ENCODE results near the gene SPIB. TPM values are rescaled to one million over a fixed set of nuclear protein-coding genes. Genes with fewer than 3 reads are reported as not detected.
A peak's percentile ranks its signal among the peaks of the same experiment; 100 is the strongest.
"Not testable (repeated sequence)": the region's sequence is repeated elsewhere in the genome, so short reads cannot be mapped to it uniquely, and the experiment has no call there.

Gene SPIB
- total and polyA plus RNA-seq, 4 donors, result 0.06 to 0.47 (median 0.37) TPM

GRCh38 chr19:50464348-50464747 is 45.6 kb downstream of the SPIB start:
- WGBS (ENCODE audit: insufficient coverage), result 92% methylated on average over 19 of the region's 19 CpGs
- peaks cover 12% of the 10 kb centered on the region for H3K4me1 ChIP-seq (ENCODE audit: control insufficient read depth, insufficient read depth, low read length)
- peaks cover 3% of the 10 kb centered on the region for H3K27me3 ChIP-seq (ENCODE audit: control insufficient read depth, insufficient read depth, low read length)

GRCh38 chr19:50465000-50465399 is 46.3 kb downstream of the SPIB start:
- Histone ChIP-seq H3K27ac (ENCODE audit: low read depth, low read length) (no peak overlapping the region), H3K9me3 (ENCODE audit: control insufficient read depth, insufficient read depth, low read length) (no peaks in the 10 kb centered on the region), H3K27me3 (ENCODE audit: control insufficient read depth, insufficient read depth, low read length) (peaks cover 1% of the 10 kb centered on the region), H3K4me3 (ENCODE audit: low read depth, low read length) (no peak overlapping the region), H3K36me3 (ENCODE audit: control insufficient read depth, insufficient read depth, low read length) (peaks cover 9% of the 10 kb centered on the region), H3K4me1 (ENCODE audit: control insufficient read depth, insufficient read depth, low read length) (peaks cover 12% of the 10 kb centered on the region)
- 91% methylated on average over 13 of the region's 13 CpGs for WGBS (ENCODE audit: insufficient coverage)
- no peak for DNase-seq (ENCODE audit: low read depth in 4 of 6, low spot score in 6 of 6)

More at GRCh38 chr19:50464348-50464747, 45.6 kb downstream of the SPIB start:
- Histone ChIP-seq H3K4me3 (ENCODE audit: low read depth, low read length) (no peak overlapping the region), H3K27ac (ENCODE audit: low read depth, low read length) (no peak overlapping the region), H3K9me3 (ENCODE audit: control insufficient read depth, insufficient read depth, low read length) (no peaks in the 10 kb centered on the region), H3K36me3 (ENCODE audit: control insufficient read depth, insufficient read depth, low read length) (peaks cover 9% of the 10 kb centered on the region)
- DNase-seq (ENCODE audit: low read depth in 4 of 6, low spot score in 6 of 6), result no peak

DNA sequence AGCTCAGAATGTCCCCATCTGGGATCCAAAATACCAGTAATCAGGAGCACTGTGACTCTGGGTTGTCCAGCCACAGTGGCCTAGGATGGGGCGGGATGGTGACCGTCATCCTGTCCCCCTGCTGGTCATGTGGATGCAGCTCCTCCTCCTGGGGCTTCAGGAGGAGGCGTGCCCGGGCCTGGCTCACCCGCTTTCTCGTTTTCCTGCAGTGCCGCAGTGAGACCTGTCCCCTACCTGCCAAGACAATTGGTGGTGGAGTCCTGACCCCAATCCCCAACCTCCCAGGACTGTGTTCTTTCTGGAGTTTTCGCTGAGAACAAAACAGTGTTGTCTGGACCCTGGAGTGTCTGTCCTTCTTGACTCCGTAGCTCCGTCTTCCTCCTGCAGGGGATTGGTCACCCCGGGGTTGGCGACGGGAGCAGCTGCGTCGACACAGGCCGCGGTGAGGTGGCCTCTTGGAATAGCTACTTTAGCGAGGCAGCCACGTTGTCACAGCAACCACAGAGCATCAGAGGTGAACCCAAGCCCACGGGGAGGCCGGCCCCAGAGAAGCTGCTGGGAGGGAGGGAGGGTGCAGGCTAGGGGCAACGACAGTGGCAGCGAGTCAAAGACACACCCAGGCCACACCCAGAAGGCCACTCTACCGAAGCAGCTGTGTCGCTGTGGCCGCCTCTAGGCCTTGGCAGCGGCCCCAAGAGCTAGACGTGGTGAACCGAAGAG is 47.4 kb downstream of the SPIB start:
- no peaks in the 10 kb centered on the region for H3K9me3 ChIP-seq (ENCODE audit: control insufficient read depth, insufficient read depth, low read length)
- H3K4me3 ChIP-seq (ENCODE audit: low read depth, low read length), result no peak overlapping the region
- H3K4me1 ChIP-seq (ENCODE audit: control insufficient read depth, insufficient read depth, low read length), result peaks cover 12% of the 10 kb centered on the region
- H3K27ac ChIP-seq (ENCODE audit: low read depth, low read length), result no peak overlapping the region
- DNase-seq (ENCODE audit: low read depth in 4 of 6, low spot score in 6 of 6), result peak in 1 of 6 donors; percentile 31
- H3K27me3 ChIP-seq (ENCODE audit: control insufficient read depth, insufficient read depth, low read length), result no peaks in the 10 kb centered on the region
- 25% methylated on average over 26 of the region's 29 CpGs for WGBS (ENCODE audit: insufficient coverage)
- peaks cover 9% of the 10 kb centered on the region for H3K36me3 ChIP-seq (ENCODE audit: control insufficient read depth, insufficient read depth, low read length)

GRCh38 chr19:50466706-50467039 is 47.9 kb downstream of the SPIB start:
- peaks cover 12% of the 10 kb centered on the region for H3K4me1 ChIP-seq (ENCODE audit: control insufficient read depth, insufficient read depth, low read length)
- WGBS (ENCODE audit: insufficient coverage), result 59% methylated on average over 4 of the region's 11 CpGs

GRCh38 chr19:50467566-50467965 is 48.8 kb downstream of the SPIB start:
- no peak overlapping the region for H3K27ac ChIP-seq (ENCODE audit: low read depth, low read length)
- H3K4me1 ChIP-seq (ENCODE audit: control insufficient read depth, insufficient read depth, low read length), result peaks cover 12% of the 10 kb centered on the region
- no peak overlapping the region for H3K4me3 ChIP-seq (ENCODE audit: low read depth, low read length)
- DNase-seq (ENCODE audit: low read depth in 4 of 6, low spot score in 6 of 6), result no peak
- 77% methylated on average over 18 of the region's 18 CpGs for WGBS (ENCODE audit: insufficient coverage)
- H3K9me3 ChIP-seq (ENCODE audit: control insufficient read depth, insufficient read depth, low read length), result no peaks in the 10 kb centered on the region
- H3K27me3 ChIP-seq (ENCODE audit: control insufficient read depth, insufficient read depth, low read length), result no peaks in the 10 kb centered on the region
- peaks cover 9% of the 10 kb centered on the region for H3K36me3 ChIP-seq (ENCODE audit: control insufficient read depth, insufficient read depth, low read length)

More at GRCh38 chr19:50466706-50467039, 47.9 kb downstream of the SPIB start:
- H3K9me3 ChIP-seq (ENCODE audit: control insufficient read depth, insufficient read depth, low read length), result no peaks in the 10 kb centered on the region
- no peak overlapping the region for H3K27ac ChIP-seq (ENCODE audit: low read depth, low read length)
- no peaks in the 10 kb centered on the region for H3K27me3 ChIP-seq (ENCODE audit: control insufficient read depth, insufficient read depth, low read length)
- DNase-seq (ENCODE audit: low read depth in 4 of 6, low spot score in 6 of 6), result no peak
- H3K36me3 ChIP-seq (ENCODE audit: control insufficient read depth, insufficient read depth, low read length), result peaks cover 9% of the 10 kb centered on the region
- no peak overlapping the region for H3K4me3 ChIP-seq (ENCODE audit: low read depth, low read length)

- peaks cover 9% of the 10 kb centered on the region for H3K36me3 ChIP-seq (ENCODE audit: control insufficient read depth, insufficient read depth, low read length)
- H3K4me1 ChIP-seq (ENCODE audit: control insufficient read depth, insufficient read depth, low read length), result peaks cover 12% of the 10 kb centered on the region
- WGBS (ENCODE audit: insufficient coverage), result 94% methylated on average over 6 of the region's 6 CpGs
Observed at GRCh38 chr19:50468818-50469217, 50.1 kb downstream of the SPIB start.

DNA sequence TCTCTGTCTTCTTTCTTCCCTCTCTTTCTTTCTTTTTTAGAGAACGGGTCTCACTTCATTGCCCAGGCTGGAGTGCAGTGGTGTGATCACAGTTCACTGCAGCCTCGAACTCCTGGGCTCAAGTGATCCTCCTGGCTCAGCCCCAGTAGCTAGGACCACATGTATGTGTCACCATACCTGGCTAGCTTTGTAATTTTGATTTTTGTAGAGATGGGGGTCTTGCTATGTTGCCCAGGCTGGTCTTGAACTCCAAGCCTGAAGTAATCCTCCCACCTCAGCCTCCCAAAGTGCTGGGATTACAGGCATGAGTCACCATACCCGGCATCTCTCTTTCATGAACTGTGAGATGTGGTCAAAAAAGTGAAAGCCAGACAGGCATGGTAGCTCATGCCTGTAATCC is 54.6 kb downstream of the SPIB start:
- H3K9me3 ChIP-seq (ENCODE audit: control insufficient read depth, insufficient read depth, low read length); H3K36me3 ChIP-seq (ENCODE audit: control insufficient read depth, insufficient read depth, low read length); H3K27ac ChIP-seq (ENCODE audit: low read depth, low read length); H3K27me3 ChIP-seq (ENCODE audit: control insufficient read depth, insufficient read depth, low read length); DNase-seq (ENCODE audit: low read depth in 4 of 6, low spot score in 6 of 6); H3K4me3 ChIP-seq (ENCODE audit: low read depth, low read length): not testable (repeated sequence)
- peaks cover 24% of the 10 kb centered on the region for H3K4me1 ChIP-seq (ENCODE audit: control insufficient read depth, insufficient read depth, low read length)
- WGBS (ENCODE audit: insufficient coverage), result no CpG with 5 or more reads among the region's 3 CpGs

More at GRCh38 chr19:50468818-50469217, 50.1 kb downstream of the SPIB start:
- H3K4me3 ChIP-seq (ENCODE audit: low read depth, low read length), result no peak overlapping the region
- DNase-seq (ENCODE audit: low read depth in 4 of 6, low spot score in 6 of 6), result no peak
- H3K27ac ChIP-seq (ENCODE audit: low read depth, low read length), result no peak overlapping the region
- H3K27me3 ChIP-seq (ENCODE audit: control insufficient read depth, insufficient read depth, low read length), result no peaks in the 10 kb centered on the region
- no peaks in the 10 kb centered on the region for H3K9me3 ChIP-seq (ENCODE audit: control insufficient read depth, insufficient read depth, low read length)

GRCh38 chr19:50475101-50475568 is 56.4 kb downstream of the SPIB start:
- H3K36me3 ChIP-seq (ENCODE audit: control insufficient read depth, insufficient read depth, low read length), result peaks cover 26% of the 10 kb centered on the region
- no peak overlapping the region for H3K4me3 ChIP-seq (ENCODE audit: low read depth, low read length)
- no peak for DNase-seq (ENCODE audit: low read depth in 4 of 6, low spot score in 6 of 6)
- H3K4me1 ChIP-seq (ENCODE audit: control insufficient read depth, insufficient read depth, low read length), result peaks cover 26% of the 10 kb centered on the region
- H3K27ac ChIP-seq (ENCODE audit: low read depth, low read length), result no peak overlapping the region
- no peaks in the 10 kb centered on the region for H3K27me3 ChIP-seq (ENCODE audit: control insufficient read depth, insufficient read depth, low read length)
- no peaks in the 10 kb centered on the region for H3K9me3 ChIP-seq (ENCODE audit: control insufficient read depth, insufficient read depth, low read length)
- 86% methylated on average over 11 of the region's 12 CpGs for WGBS (ENCODE audit: insufficient coverage)

DNA sequence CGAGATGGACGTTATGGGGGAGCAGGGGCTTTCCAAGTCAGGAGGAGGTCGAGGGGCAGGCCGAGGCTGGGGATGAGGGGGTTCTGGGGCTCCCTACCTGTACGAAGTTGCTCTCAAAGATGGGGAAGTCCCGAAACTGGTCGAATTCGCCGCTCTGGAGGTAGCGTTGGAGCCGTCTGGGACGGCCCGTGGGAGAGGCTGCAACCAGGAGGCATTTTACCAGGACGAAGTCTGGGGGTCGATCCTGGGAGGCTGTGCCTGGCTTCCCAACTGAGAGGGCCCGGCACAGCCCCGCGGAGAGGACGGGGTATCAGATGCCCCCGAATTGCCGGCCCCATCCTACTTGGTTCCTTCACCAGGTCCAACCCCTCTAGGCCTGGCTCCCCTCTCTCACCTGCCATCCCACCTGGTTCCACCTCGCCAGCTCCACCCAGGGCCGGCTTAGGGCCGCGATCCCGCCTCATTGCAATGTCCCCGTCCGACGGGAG is 57.0 kb downstream of the SPIB start:
- DNase-seq (ENCODE audit: low read depth in 4 of 6, low spot score in 6 of 6), result no peak
- no peaks in the 10 kb centered on the region for H3K9me3 ChIP-seq (ENCODE audit: control insufficient read depth, insufficient read depth, low read length)
- H3K27ac ChIP-seq (ENCODE audit: low read depth, low read length), result peak overlapping the region; percentile 71
- WGBS (ENCODE audit: insufficient coverage), result 66% methylated on average over 28 of the region's 29 CpGs
- peaks cover 33% of the 10 kb centered on the region for H3K36me3 ChIP-seq (ENCODE audit: control insufficient read depth, insufficient read depth, low read length)
- no peaks in the 10 kb centered on the region for H3K27me3 ChIP-seq (ENCODE audit: control insufficient read depth, insufficient read depth, low read length)
- H3K4me1 ChIP-seq (ENCODE audit: control insufficient read depth, insufficient read depth, low read length), result peaks cover 26% of the 10 kb centered on the region
- peak overlapping the region; percentile 98 for H3K4me3 ChIP-seq (ENCODE audit: low read depth, low read length)

Measured in spinal cord (tissue), 10 donors.